M059J (cell line): Measurements from ENCODE around the gene ALDH4A1. TPM values are rescaled to one million over a fixed set of nuclear protein-coding genes. Genes with fewer than 3 reads are reported as not detected.
A peak's percentile ranks its signal among the peaks of the same experiment; 100 is the strongest.

Source experiments
- DNase-seq: peaks from one replicate; pipeline ENCODE4 v3.0.0-alpha.2; 2012; ENCODE audit warnings: low read depth
- total RNA-seq: library from RNA; depleted of rRNA; stranded (reverse); fragments of >200 nt; shearing (Covaris generic); gene quantifications from 2 replicates; pipeline ENCODE4 v1.2.3, GENCODE V29; 2014

Gene ALDH4A1
- total RNA-seq, 1 experiment from 2014 or later = 14.8 TPM

- no peak for DNase-seq
Measured at GRCh38 chr1:18879215-18879790, 23.1 kb downstream of the ALDH4A1 start.

GRCh38 chr1:18878538-18879214 lies 23.7 kb downstream of the ALDH4A1 start:
- DNase-seq = no peak

- no peak for DNase-seq
Measured at GRCh38 chr1:18877282-18877681, 25.1 kb downstream of the ALDH4A1 start.

- no peak for DNase-seq
Measured at GRCh38 chr1:18876210-18876609, 26.1 kb downstream of the ALDH4A1 start.

GRCh38 chr1:18875796-18876128 lies 26.6 kb downstream of the ALDH4A1 start:
- DNase-seq = no peak

- DNase-seq = peak; percentile 61
Measured at GRCh38 chr1:18875107-18875795, 27.1 kb downstream of the ALDH4A1 start.

- no peak for DNase-seq
Measured at GRCh38 chr1:18874600-18874999, 27.8 kb downstream of the ALDH4A1 start.

- no peak for DNase-seq
Measured at GRCh38 chr1:18874036-18874435, 28.3 kb downstream of the ALDH4A1 start.

- no peak for DNase-seq
Measured at GRCh38 chr1:18872071-18872611, 30.2 kb downstream of the ALDH4A1 start.

- DNase-seq = no peak
Measured at GRCh38 chr1:18871401-18872070, 30.8 kb downstream of the ALDH4A1 start.

- DNase-seq = no peak
Measured at GRCh38 chr1:18870957-18871356, 31.4 kb downstream of the ALDH4A1 start.

GRCh38 chr1:18870595-18870865 lies 31.8 kb downstream of the ALDH4A1 start:
- peak; percentile 66 for DNase-seq

- no peak for DNase-seq
Measured at GRCh38 chr1:18869847-18870594, 32.3 kb downstream of the ALDH4A1 start.

- DNase-seq = no peak
Measured at GRCh38 chr1:18868801-18869424, 33.4 kb downstream of the ALDH4A1 start.

GRCh38 chr1:18868354-18868753 lies 34.0 kb downstream of the ALDH4A1 start:
- no peak for DNase-seq

GRCh38 chr1:18866846-18867245 lies 35.5 kb downstream of the ALDH4A1 start:
- DNase-seq = no peak

GRCh38 chr1:18866314-18866713 lies 36.0 kb downstream of the ALDH4A1 start:
- DNase-seq = no peak

GRCh38 chr1:18865176-18865575 lies 37.2 kb downstream of the ALDH4A1 start:
- no peak for DNase-seq

- DNase-seq = no peak
Measured at GRCh38 chr1:18861590-18861989, 40.8 kb downstream of the ALDH4A1 start.

GRCh38 chr1:18861082-18861481 lies 41.3 kb downstream of the ALDH4A1 start:
- no peak for DNase-seq

GRCh38 chr1:18859560-18859959 lies 42.8 kb downstream of the ALDH4A1 start, which contains the start of gene TAS1R2:
Gene TAS1R2, minus strand, starts transcription at chr1:18859660. Its CDS starts 0 bp downstream, at chr1:18859660.
- DNase-seq = no peak
